HuH-7.5 (cell line): Measurements from ENCODE around the gene TRIM56.
"Not testable (repeated sequence)": the region's sequence is repeated elsewhere in the genome, so short reads cannot be mapped to it uniquely, and the experiment has no call there.

ENCODE experiments used
- DNase-seq: peaks from one replicate; pipeline ENCODE4 v3.0.0; 2011; ENCODE audit warnings: low spot score

The TRIM56 gene

GRCh38 chr7:101085162-101085964 lies at the start of gene TRIM56:
Gene TRIM56, plus strand, starts transcription at chr7:101085481. Its CDS starts 1,832 bp downstream, at chr7:101087313.
- DNase-seq, result peak; percentile 96

- DNase-seq, result no peak
Observed at GRCh38 chr7:101035941-101036340, 49.3 kb upstream of the TRIM56 start.

GRCh38 chr7:101041283-101041682 lies 44.0 kb upstream of the TRIM56 start:
- not testable (repeated sequence) for DNase-seq

GRCh38 chr7:101058355-101058754 lies 26.9 kb upstream of the TRIM56 start:
- DNase-seq, result peak; percentile 57

- DNase-seq, result no peak
Observed at GRCh38 chr7:101059620-101059942, 25.7 kb upstream of the TRIM56 start.

GRCh38 chr7:101060992-101061391 lies 24.3 kb upstream of the TRIM56 start:
- no peak for DNase-seq

GRCh38 chr7:101064176-101064550 lies 21.1 kb upstream of the TRIM56 start:
- DNase-seq, result not testable (repeated sequence)

- not testable (repeated sequence) for DNase-seq
Observed at GRCh38 chr7:101065162-101065561, 20.1 kb upstream of the TRIM56 start.

- DNase-seq, result no peak
Observed at GRCh38 chr7:101066141-101066832, 19.0 kb upstream of the TRIM56 start.

GRCh38 chr7:101066833-101067177 lies 18.5 kb upstream of the TRIM56 start:
- no peak for DNase-seq

- no peak for DNase-seq
Observed at GRCh38 chr7:101068401-101068800, 16.9 kb upstream of the TRIM56 start.

- DNase-seq, result not testable (repeated sequence)
Observed at GRCh38 chr7:101071362-101072104, 13.7 kb upstream of the TRIM56 start.

GRCh38 chr7:101075646-101076045 lies 9.6 kb upstream of the TRIM56 start:
- no peak for DNase-seq

- not testable (repeated sequence) for DNase-seq
Observed at GRCh38 chr7:101076183-101076582, 9.1 kb upstream of the TRIM56 start.

- peak; percentile 81 for DNase-seq
Observed at GRCh38 chr7:101077303-101078086, 7.8 kb upstream of the TRIM56 start.

- no peak for DNase-seq
Observed at GRCh38 chr7:101081432-101081831, 3.8 kb upstream of the TRIM56 start.

- DNase-seq, result no peak
Observed at GRCh38 chr7:101084865-101085161, 468 bp upstream of the TRIM56 start.

- DNase-seq, result no peak
Observed at GRCh38 chr7:101087334-101088068, 2.2 kb downstream of the TRIM56 start.

GRCh38 chr7:101088069-101088425 lies 2.8 kb downstream of the TRIM56 start:
- no peak for DNase-seq

- DNase-seq, result no peak
Observed at GRCh38 chr7:101088858-101089529, 3.7 kb downstream of the TRIM56 start.

- no peak for DNase-seq
Observed at GRCh38 chr7:101089876-101090275, 4.6 kb downstream of the TRIM56 start.
